ENCODE measurements around the gene GINS1.

The GINS1 gene

DNA sequence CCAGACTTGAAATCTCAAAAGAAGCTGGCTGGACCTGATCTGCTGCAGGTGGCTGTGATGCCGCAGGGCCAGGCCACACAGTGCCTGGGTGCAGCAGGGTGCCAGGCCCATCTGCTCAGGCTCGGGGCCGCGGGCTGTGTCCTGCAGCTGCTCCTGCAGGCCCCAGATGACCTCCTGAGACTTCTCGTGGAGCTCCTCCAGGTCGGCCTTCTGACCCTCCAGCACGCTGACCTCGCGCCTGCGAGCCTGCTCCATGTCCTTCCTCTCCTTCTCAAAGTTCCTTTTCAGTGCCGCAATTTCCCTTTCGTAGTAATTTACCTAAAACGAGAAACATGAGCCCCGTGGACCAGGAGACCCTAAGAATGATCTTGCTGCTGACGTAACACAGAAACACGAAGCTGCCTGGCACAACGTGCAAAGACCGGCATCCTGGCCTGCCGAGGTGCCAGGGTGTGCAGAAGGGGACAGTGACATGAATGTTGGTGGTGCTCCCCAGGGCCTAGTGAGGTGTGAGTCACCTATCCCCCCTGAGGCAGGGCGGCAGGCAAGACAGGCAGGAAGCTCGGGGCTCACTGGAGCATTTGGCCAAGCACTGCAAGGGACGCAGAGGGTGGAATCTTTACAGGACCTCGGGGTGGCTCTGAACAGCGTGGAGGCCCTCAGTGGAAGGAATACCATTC is 71.6 kb downstream of the GINS1 start:
- DNase-seq, result no peak

DNA sequence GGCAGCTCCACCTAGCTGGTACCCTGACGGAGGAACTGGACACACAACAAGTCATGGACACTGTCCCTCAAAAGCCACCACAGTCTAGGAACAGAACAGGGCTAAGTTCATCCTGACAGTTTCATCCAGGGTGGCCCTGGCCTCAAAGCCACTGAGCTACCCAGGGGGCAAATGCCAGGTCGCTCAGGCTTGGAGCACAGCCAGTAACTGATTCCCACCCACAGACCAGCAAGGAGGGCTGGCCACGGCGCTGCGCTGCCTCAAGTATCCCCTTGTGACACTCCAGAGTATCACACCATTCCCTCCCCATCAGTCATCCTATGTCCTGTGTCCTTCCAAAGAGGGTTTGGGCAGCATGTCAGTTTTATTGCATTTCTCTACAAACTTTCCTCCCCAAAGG is 72.2 kb downstream of the GINS1 start:
- DNase-seq, result no peak

DNA sequence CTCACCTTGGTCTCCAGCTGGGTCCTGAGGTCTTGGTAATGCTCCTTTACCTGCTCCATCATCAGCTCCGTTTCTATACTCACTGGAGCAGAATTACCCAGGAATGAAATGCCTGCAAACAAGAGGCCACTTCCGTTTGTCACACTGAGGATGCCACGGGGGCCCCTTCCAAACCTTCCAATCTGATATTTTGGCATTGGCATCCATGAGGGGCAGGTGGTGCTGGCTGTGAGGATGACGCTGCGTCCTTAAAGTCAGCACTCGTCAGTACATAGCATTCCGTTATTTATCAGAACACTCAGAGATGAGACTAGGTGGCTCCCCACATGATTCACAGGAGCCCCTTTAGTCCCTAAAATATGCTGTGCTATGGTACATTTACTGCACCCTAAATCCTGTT is 72.7 kb downstream of the GINS1 start:
- DNase-seq, result no peak

DNA sequence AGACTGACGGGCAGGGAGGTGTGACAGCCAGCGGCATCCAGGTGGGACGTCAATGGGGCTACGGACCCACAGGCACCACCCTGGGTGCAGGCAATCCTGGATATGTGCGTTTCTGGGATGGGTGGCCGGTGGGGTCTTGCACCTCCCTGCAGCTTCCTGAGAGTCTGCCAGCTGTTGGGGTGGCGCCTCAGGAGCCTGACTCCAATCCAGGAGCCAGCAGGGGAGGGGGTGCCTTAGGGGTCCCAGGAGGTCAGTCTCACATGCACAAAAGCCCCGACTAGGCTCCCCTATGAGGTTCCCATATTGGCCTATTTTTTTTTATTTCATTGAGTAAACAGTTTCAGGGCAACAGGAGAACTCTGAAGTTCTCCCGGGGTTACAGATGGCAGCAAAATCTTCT is 73.3 kb downstream of the GINS1 start:
- no peak for DNase-seq

DNA sequence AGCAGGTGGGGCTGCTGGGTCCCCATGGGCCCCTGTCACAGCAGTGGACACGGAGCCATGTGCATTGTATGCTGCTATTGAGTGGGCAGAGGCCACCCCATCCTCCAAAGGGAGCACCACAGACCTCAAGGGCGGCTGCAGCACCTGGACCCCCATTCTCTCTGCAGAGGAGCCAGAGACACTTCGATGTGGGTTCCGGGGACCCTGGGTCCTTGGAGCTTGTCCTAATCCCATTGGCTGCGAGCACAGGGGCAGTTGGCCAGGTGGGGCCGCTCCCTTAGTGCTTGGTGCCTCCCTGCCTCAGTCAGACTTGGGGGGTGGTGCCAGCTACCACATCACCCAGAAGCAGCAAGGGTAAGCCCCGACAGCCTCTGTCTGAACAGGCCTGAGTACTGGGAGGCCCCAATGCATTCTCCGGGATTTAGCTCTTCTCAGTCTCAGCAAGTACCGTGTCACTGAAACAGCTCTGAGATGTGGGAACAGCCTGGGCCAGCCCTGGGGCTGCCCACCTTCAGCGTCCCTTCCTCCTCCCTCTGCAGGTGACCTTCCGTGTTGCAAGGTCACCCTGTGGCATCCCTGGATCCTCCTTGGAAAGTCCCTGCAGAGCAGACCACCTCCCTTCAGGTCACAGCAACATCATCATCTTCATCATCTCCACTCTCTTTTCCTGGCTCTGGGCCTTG is 73.9 kb downstream of the GINS1 start:
- DNase-seq, result no peak

DNA sequence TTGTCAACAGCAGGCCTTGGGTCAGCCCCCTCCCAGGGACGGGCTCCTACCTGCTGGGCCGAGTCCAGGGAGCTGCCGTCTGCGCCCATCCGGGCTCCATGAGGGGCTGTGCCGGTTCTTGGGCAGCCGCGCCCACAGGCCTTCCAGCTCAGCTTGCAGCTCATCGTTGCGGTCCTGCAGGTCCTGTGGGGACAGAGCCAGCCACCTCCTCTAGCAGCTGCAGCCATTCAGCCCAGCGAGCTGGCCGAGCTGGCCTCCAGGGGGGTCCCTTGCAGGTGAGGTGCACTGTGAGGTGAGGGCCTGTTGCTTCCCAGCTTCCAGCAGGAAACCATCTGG is 74.4 kb downstream of the GINS1 start:
- DNase-seq, result no peak

DNA sequence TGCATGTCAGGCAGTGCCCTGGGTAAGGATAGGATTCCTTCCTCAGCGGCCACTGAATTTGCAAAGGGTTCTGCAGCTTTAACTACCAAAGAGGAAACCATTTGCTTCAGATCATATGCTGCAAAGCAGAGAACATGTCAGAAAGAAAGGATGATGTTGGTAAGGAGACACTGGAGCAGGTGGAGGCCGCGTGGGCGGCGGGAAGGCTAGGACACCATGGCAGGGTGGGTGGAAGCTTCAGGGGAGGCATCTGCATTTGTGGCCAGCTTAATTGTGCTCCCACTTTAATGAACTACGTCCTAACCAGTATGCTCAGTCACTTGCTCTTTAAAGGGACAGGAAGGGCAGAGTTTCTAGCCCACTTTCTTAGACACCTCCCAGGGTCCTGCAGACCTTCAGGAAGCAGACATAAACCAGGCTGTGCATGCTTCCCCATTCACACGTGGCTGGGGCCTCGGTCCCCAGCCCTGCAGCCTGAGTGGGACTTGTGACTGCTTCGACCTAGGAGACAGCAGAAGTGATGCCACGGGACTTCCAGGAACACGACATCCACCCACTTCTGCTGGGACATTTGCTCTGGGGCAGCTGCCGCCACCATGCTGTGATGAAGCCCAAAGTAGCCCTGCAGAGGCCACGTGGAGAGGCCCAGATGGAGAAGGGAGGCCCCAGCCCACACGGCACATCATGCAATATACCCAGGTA is 76.1 kb downstream of the GINS1 start:
- DNase-seq, result no peak

DNA sequence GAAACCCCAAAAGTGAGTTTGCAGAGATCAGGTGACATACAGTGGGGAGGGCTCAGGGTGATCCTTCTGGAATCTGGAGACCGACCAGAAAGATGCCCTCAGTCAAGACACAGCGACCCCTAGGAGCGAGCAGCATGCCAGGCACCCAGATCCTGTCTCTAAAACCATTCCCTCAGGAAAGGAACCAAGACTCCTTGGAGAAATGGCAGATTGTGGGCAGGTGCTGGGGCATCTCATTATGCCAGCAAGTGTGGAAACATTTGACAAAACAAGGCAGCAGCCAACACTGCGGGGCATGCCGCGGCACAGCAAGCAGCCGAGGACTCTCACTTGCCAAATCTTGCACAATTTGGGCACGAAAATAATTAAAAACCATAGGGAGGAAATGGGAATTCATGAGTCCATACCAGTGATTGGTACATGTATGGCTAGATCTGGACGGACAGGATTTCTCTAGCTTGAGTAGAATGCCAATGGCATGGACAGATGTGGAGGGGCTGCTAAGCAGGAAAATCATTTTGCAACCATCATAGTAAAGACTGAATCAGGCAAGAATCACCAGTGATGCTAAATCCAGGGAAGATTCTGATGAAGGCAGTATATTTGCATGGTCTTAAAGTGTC is 76.9 kb downstream of the GINS1 start:
- DNase-seq, result no peak

DNA sequence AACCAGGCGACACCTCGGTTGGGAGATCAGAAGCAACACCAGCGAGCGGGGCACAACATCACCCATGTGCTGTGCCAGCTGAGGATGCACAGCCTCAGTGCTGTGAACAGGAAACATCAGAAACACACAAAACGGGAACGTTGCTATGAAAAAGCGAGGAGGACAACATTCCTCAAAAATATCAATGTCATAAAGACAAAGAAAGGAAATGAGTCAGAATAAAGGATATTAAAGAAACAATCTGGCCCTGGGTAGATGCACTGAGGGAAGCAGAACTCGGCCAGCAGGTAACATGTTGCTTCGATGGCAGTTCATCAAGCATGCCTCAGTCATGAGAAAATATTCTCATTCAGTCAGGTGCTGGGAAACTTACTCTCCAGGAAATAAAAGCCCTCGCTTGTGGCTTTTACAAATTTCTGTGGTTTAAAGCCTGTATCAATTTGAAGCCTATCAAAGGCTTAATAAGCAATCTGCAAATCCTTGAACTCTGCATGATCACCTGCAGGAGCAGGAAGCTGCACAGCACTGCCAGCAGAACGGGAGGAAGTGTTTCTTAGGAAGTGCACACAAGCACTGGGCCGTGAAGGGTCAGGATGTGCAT is 77.5 kb downstream of the GINS1 start:
- no peak for DNase-seq

DNA sequence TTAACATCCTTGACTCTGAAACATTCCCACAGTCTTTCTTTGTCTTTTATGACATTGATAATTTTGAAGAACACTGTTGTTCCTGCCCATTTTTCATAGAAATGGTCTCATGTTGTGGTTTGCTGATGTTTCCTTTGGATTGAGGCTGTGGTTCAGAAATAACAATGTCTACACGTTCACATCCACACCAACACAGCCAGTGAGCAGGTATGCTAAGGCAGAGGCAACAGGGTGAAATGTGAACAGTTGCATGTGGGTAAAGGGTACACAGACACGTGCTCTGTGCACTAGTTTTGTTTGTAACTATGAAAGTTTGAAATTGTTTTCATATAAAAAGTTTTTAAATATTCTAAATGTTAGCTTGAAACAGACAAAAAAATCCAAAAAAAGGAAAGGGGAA is 78.4 kb downstream of the GINS1 start:
- no peak for DNase-seq

DNA sequence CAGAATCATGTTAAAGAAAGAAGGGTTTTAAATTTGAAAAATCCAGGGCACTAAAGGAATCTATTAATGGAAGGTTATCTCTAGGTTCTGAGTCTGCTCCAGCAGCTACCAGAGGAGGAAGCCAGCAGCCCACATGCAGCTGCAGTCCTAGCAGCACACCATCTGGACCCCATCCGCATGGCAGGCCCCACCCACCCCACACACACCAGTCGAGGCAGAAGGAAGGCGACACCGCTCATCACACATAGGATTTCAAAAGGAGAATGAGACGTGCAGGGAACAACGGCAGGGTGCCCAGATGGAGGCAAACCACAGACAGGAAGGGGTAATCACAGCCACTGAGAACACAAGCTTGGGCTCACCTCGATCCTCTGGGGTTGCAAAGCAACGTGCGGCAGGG is 78.9 kb downstream of the GINS1 start:
- no peak for DNase-seq

DNA sequence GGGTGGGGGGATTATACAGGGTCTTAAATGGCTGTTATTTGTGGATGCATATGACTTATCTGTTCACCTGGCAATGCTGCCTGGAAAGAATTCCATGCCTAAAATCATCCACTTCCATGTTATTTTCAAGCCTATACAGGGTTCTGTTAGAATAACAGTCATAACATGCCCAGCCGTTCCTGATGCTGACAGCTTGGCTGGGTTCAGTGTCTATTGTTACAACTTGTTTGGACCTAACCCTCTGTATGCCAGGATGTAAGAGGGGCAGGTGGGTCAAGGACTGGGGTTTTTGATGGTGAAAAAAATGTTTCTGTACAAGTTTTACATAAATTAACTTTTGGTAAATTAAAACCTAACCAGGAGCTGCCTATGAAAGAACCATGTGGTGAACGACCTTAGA is 79.8 kb downstream of the GINS1 start:
- DNase-seq, result no peak

DNA sequence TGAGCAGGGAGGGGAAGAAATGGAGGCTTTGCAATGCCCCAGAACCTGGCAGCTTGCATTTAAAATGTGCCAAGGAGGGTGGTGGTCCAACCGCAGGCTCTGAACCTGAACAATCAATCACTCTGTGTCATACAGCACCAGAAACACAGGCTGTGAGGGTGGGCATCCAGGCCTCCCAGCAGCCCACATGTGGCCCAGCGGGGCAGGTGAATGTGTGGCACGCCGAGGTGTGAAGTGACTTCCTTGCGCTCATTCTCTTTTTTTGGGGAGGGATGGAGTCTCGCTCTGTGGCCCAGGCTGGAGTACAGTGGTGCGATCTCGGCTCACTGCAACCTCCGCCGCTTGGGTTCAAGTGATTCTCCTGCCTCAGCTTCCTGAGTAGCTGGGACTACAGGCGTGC is 80.5 kb downstream of the GINS1 start:
- DNase-seq, result no peak

DNA sequence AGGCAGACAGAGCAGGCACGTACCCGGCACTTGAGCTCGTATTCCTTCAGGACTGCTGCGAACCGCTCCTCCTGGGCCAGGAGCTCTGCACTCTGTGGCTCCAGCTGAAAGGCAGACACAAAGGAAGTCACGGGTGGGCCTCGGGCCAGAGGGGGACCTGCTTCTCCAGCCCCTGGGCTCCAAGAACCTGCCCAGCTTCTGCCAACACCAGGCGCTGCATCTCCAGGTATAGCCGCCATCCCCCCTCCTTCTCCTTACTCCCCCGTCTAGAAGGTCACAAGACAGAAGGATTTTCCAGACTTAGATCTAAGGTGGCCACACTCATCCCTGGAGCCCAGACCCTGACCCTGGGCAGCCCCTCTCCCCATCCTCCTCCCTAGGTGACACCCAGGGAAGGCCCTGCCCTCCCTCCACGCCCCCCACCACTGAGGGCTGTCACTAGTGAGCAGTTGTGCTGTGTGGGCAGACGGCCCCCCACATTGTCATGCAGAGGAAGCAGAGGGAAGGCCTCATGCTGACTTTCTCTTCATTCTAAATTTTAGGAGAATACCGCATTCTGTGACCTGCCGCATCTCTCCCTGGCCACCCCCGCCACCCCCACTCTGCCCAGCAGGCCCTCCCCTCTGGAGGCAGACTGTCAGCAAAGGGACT is 81.9 kb downstream of the GINS1 start:
- no peak for DNase-seq

DNA sequence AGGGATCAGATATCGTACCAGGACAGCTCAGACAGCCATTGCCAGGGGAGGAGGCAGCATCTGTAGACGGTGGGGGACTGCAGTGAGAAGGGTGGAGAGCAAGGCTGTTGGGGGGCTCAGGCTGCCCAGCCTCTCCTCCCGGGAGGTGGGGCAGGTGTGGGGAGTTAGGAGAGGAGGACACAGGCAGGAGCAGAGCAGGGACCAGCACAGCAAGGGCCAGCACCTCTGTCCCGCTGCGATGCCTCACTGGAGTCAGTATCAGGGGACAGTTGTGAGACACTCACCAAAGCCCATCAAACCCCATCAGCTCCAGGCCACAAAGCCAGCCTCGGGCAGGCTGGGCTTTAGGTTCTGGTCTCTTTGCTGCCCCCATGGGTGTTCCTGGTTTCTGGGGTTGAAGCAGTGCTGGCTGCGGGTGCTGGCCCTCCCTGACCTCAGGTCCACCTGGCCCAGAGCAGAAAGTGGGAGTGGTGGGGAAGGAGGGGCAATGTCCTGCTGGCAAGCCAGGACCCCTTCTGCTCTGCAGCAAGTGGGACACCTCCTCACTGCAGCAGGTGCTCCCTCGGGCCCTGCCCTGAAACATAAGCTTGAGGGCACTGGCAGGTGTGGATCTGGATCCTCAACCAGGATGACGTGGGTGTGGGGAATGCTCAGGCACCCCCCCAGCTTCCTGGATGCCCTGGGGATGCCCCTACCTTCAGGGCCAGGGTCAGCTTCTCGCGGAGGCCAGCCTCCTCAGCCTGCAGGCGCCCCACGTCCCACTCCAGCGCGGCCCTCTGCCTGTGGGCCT is 83.4 kb downstream of the GINS1 start:
- DNase-seq, result no peak

DNA sequence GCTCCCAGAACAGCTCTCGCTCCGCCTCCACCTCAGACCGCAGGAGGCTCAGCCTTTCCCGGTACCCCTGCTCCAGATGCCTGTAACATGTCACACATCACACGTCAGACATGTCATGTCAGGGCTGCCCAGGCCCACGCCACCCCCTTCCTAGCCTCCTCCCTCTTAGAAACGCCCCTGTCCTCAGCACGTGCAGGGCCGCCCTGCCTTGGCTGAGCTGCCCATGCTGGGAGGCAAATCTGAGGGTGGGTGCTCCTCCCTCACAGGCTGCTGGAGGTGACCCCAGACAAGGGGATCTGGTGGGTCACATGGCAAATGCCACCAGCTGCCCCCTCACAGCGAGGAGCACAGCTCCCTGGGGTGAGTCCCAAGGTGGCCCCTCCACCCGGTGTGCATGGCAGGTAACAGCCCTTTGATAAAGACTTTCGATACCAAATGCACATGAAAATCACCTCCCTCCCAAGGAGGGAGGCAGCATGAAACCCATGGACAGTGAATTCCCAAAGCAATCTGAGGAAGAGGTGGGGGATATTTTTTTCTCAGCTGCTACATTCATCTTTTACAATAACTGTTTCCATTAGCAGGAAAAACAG is 84.1 kb downstream of the GINS1 start:
- no peak for DNase-seq

DNA sequence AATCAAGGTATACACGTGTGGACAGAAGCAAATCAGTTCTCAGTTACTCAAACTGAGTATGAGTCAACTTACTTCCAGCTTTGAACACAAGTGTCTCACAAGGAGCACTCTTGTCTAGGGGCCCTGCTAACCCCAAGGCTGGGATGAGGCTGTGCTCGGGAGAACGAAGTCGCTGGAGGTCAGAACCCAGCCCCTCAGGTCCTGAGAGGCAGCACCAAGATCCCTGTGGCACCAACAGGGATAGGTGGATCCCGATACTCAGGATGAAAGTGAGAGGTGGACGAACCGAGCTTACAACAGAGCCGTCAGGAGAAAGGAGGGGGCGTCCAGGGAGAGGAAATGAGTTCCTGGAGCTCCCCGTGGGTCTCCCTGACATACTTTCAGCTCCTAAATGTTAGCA is 85.7 kb downstream of the GINS1 start:
- no peak for DNase-seq

DNA sequence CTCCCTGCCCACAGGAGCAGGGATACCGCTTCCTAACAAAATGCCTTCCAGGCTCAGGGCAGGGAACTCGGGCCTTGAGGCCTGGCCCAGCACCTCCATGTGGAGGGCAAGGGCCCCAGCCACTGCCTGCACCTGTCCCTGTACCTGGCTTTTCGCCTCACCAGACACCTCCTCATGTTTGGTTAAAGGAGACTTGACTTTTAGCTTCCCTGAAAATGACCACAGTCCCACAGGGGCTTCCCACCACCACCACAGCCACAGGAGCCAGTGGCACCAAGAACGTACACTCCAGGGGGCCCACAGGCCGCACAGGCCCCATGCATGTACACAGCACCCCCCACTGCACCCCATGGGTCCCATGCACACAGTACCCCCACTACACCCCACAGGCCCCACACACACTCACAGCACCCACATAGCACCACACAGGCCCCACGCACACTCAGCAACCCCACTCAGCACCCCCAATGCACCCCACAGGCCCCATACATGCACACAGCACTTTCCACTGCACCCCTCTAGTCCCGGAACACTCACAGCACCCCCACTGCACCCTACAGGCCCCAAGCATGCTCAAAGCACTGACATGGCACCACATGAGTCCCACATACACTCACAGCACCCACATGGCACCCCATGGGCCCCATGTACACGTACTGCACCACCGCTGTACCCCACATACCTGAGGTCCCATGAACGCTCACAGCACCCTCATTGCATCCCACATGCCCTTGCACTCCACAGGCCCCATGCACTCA is 86.5 kb downstream of the GINS1 start:
- DNase-seq, result no peak

DNA sequence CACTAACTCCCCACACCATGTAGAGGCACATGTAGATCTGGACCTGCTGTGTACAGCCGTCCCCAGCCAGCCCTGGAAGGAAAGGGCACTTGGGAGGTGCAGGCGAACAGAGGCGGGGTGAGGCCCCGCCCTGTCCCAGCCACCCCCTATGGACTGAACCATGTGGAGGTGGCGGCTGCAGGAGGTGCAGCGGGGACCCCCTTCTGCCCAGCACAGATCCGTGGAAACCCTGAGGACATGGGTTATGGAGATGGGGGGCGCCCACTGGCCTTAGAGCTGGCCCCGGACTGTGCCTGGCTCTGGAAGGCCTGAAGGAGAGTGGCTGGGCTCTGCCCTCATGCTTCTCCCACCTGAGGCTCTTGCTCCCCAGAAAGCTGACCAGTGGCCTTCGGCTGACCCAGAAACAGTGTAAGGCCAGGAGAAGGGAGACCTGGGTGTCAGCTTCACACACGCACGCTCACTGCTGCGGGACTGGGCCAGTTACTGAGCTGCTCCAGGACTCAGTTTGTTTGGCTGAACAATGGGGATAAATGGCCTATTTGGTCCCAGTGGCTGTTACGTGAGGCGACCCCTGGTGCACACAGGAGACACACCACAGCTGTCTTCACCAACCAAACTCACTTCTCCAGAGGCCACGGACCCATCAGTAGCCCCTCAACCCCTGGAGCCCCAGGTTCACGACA is 87.2 kb downstream of the GINS1 start:
- DNase-seq, result no peak

DNA sequence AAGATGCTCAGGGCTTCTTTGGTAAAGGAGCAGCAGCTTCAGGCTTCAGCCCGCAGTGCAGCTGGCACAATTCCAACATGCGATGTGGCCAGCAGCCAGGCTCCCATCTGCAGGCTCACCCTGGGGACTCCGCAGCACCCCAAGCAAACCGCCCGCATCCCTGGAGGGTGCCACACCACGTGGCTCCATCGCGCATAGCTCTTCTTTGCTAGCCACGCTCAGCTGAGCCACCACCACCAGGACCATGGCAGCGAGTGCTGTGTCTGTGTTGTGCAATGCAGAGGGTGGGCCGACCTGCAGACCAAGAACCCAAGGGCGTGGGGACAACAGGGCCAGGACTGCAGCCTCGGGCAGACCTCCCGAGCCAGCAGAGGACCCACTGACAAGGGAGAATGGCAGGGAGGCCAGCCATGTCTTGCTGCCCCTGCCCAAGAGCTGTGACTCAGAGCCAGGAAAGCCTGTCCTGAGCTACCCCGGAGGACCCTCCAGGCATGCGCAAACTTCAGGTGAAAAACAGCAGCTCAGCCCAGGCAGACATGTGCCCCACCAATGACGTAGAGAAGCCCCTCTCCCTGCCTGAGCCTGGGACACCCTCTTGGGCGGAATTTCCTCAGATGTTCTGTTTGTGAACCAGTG is 87.8 kb downstream of the GINS1 start:
- DNase-seq, result no peak

Data from stimulated activated CD4-positive, alpha-beta T cell treated with anti-CD3 and anti-CD28 coated beads, Interleukin-4, amount 100 ng/mL, for 1 hour (primary cell).